ENCODE measurements around the gene HAX1. TPM values are rescaled to one million over a fixed set of nuclear protein-coding genes. Genes with fewer than 3 reads are reported as not detected.

The HAX1 gene
- total RNA-seq, result 50.7 and 70.5 TPM in 2 replicates

GRCh38 chr1:154272217-154272998 lies at the start of gene HAX1:
Gene HAX1, plus strand, starts transcription at chr1:154272629. Its CDS starts 95 bp downstream, at chr1:154272724.

GRCh38 chr1:154320882-154321608 lies 48.6 kb downstream of the HAX1 start, which contains the start of gene AQP10:
Gene AQP10, plus strand, starts transcription at chr1:154321093. Its CDS starts 63 bp downstream, at chr1:154321156.

GRCh38 chr1:154324669-154325582 lies 52.5 kb downstream of the HAX1 start, which contains the start of gene ATP8B2:
Gene ATP8B2, plus strand, starts transcription at chr1:154325525. Its CDS starts 2,617 bp downstream, at chr1:154328142.

Other genes starting within 250 kb of the HAX1 start
- not detected in 2 replicates for gene NUP210L, start 117.6 kb upstream of the HAX1 start, total RNA-seq
- gene TPM3, start 80.5 kb upstream of the HAX1 start, total RNA-seq, result 222 and 313 TPM in 2 replicates
- not detected in 2 replicates for gene CFAP141, start 66.3 kb upstream of the HAX1 start, total RNA-seq
- 57.3 and 76.2 TPM in 2 replicates for gene UBAP2L, start 51.7 kb upstream of the HAX1 start, total RNA-seq
- not detected in 2 replicates for gene AQP10, start 48.5 kb downstream of the HAX1 start, total RNA-seq
- 93.0 and 109 TPM in 2 replicates for gene ATP8B2, start 52.9 kb downstream of the HAX1 start, total RNA-seq
- gene IL6R, start 132.7 kb downstream of the HAX1 start, total RNA-seq, result 7.7 and 15.4 TPM in 2 replicates
- 0.37 and 0.49 TPM in 2 replicates for gene TDRD10, start 229.6 kb downstream of the HAX1 start, total RNA-seq
- gene SHE, start 229.8 kb downstream of the HAX1 start, total RNA-seq, result 0.83 and 1.1 TPM in 2 replicates

Measured in cardiac ventricle fibroblast (primary cell).